Measurements from ENCODE around the gene THADA. TPM values are rescaled to one million over a fixed set of nuclear protein-coding genes. Genes with fewer than 3 reads are reported as not detected.

Gene THADA
- total RNA-seq, 4 donors from 2014 or later: 49.9 to 90.2 (median 65.2) TPM

- 77 to 84% methylated on average over 13 of the region's 13 CpGs for WGBS, 2 donors
- intact Hi-C loops (cut with DNase I): loop anchor here (10.0 kb wide), 1 partner anchor 72 kb away; no protein-coding TSS in a partner anchor
- no peak for DNase-seq
- Histone ChIP-seq H3K9me3 (no peaks in the 10 kb centered on the region), H3K27ac (peak overlapping the region; percentile 73 to 96 (median 83)), H3K27me3 (no peaks in the 10 kb centered on the region), H3K36me3 (no peaks in the 10 kb centered on the region), H3K4me1 (peaks cover 83 to 84% of the 10 kb centered on the region in 2 donors), H3K4me3 (replicated peaks in 1 of 3) (no peak overlapping the region)
- no peak for TF ChIP-seq CTCF (IDR thresholded peaks at IDR 0.05)
- TF ChIP-seq POLR2A (IDR thresholded peaks at IDR 0.05): no peak
These were observed 249.0 kb downstream of the THADA start for GRCh38 chr2:43346602-43347567.

GRCh38 chr2:43345872-43346271, 250.0 kb downstream of the THADA start:
- WGBS, 2 donors: 34 to 42% methylated on average over 5 of the region's 5 CpGs
- no peak for TF ChIP-seq POLR2A (IDR thresholded peaks at IDR 0.05)
- no peak for TF ChIP-seq CTCF (IDR thresholded peaks at IDR 0.05)
- intact Hi-C loops (cut with DNase I): loop anchor here (10.0 kb wide), 1 partner anchor 71 kb away; no protein-coding TSS in a partner anchor
- H3K36me3 ChIP-seq: no peaks in the 10 kb centered on the region
- no peak for DNase-seq
- H3K27me3 ChIP-seq: no peaks in the 10 kb centered on the region
- H3K4me1 ChIP-seq: peaks cover 93% of the 10 kb centered on the region in 2 donors
- peak overlapping the region; percentile 73 to 96 (median 83) for H3K27ac ChIP-seq
- no peaks in the 10 kb centered on the region for H3K9me3 ChIP-seq
- H3K4me3 ChIP-seq (replicated peaks in 1 of 3): no peak overlapping the region

- H3K4me1 ChIP-seq: peaks cover 92 to 96% of the 10 kb centered on the region in 2 donors
- no peaks in the 10 kb centered on the region for H3K36me3 ChIP-seq
- H3K9me3 ChIP-seq: no peaks in the 10 kb centered on the region
- TF ChIP-seq POLR2A (IDR thresholded peaks at IDR 0.05) (peak in 1 of 2 donors; percentile 53), CTCF (IDR thresholded peaks at IDR 0.05) (peak in 4 of 6 experiments; percentile 23 to 52 (median 32))
- no peaks in the 10 kb centered on the region for H3K27me3 ChIP-seq
- peak overlapping the region; percentile 73 to 96 (median 83) for H3K27ac ChIP-seq
- intact Hi-C loops (cut with DNase I): loop anchor here (10.0 kb wide), 1 partner anchor 71 kb away; no protein-coding TSS in a partner anchor
- 28% methylated on average over 5 of the region's 5 CpGs for WGBS, 2 donors
- peak; percentile 58 to 67 for DNase-seq
- no peak overlapping the region for H3K4me3 ChIP-seq (replicated peaks in 1 of 3)
These were observed 250.4 kb downstream of the THADA start for GRCh38 chr2:43345391-43345813.

- WGBS, 2 donors: 28 to 33% methylated on average over 5 of the region's 5 CpGs
- Histone ChIP-seq H3K36me3 (no peaks in the 10 kb centered on the region), H3K9me3 (no peaks in the 10 kb centered on the region), H3K27me3 (no peaks in the 10 kb centered on the region), H3K4me1 (peaks cover 94 to 96% of the 10 kb centered on the region in 2 donors), H3K27ac (peak overlapping the region; percentile 73 to 96 (median 83)), H3K4me3 (replicated peaks in 1 of 3) (no peak overlapping the region)
- TF ChIP-seq CTCF (IDR thresholded peaks at IDR 0.05): no peak
- no peak for TF ChIP-seq POLR2A (IDR thresholded peaks at IDR 0.05)
- intact Hi-C loops (cut with DNase I): loop anchor here (10.0 kb wide), 1 partner anchor 70 kb away; no protein-coding TSS in a partner anchor
- no peak for DNase-seq
These were observed 250.9 kb downstream of the THADA start for GRCh38 chr2:43344868-43345373.

Measured in thyroid gland (tissue), 4 donors.